HFFc6 (cell line): ENCODE results near the gene TEC. TPM values are rescaled to one million over a fixed set of nuclear protein-coding genes. Genes with fewer than 3 reads are reported as not detected.
"Not testable (repeated sequence)": the region's sequence is repeated elsewhere in the genome, so short reads cannot be mapped to it uniquely, and the experiment has no call there.

Experiments
- DNase-seq: peaks from one replicate; pipeline ENCODE4 v3.0.0-alpha.2; 2018
- H3K27ac Mint-ChIP-seq: 2 replicates; pipeline ENCODE4 v1.8.0; 2020; ENCODE audit warnings: mild to moderate bottlenecking, mixed read lengths
- H3K27me3 Mint-ChIP-seq: 2 replicates; pipeline ENCODE4 v1.8.0; 2021; ENCODE audit warnings: mild to moderate bottlenecking, moderate library complexity, mixed read lengths; ENCODE audit not compliant: insufficient read depth
- H3K36me3 Mint-ChIP-seq: 2 replicates; pipeline ENCODE4 v1.8.0; 2021; ENCODE audit warnings: low read depth, mixed read lengths
- H3K4me1 Mint-ChIP-seq: 2 replicates; pipeline ENCODE4 v1.8.0; 2020; ENCODE audit warnings: low read depth, mixed read lengths
- H3K4me3 Mint-ChIP-seq: 2 replicates; pipeline ENCODE4 v1.8.0; 2020; ENCODE audit warnings: mild to moderate bottlenecking, moderate library complexity, mixed read lengths
- H3K9me3 Mint-ChIP-seq: 2 replicates; pipeline ENCODE4 v1.8.0; 2020; ENCODE audit warnings: mild to moderate bottlenecking, mixed read lengths
- CTCF ChIP-seq: fragments of 200-600 bp; sonication (generic); IDR thresholded peaks from 2 replicates; pipeline ENCODE4 v1.5.0; 2021; ENCODE audit warnings: antibody characterized with exemption, mild to moderate bottlenecking
- total RNA-seq, 6 experiments: library from RNA; stranded (reverse); fragmentation: NEBNext Ultra II Directional; extraction: Animal tissue kit (Norgen Biotek cat#: 25700); gene quantifications; 2 replicates in 1 of 6; 3 replicates in 5 of 6; pipeline ENCODE4 v1.2.3, GENCODE V29; 2021

The TEC gene
- total RNA-seq, 6 experiments from 2014 or later = 0.23 TPM; not detected in 5

DNA sequence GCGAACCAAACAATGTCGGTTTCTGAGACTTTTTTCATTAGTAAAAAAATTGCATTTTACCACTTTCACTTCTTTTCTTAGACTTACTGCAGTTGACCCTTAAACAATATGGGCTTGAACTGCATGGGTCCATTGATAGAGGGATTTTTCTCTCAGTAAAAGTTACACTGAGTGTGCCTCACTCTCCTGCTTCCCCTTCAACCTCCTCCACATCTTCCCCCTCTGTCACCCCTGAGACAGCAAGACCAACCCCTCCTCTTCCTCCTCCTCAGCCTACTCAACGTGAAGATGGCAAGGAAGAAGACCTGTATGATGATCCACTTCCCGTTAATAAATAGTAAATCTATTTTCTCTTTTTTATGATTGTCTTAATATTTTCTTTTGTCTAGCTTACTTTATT, 43.4 kb downstream of the TEC start:
- no peaks in the 10 kb centered on the region for H3K36me3 Mint-ChIP-seq
- H3K27me3 Mint-ChIP-seq = peaks cover 2% of the 10 kb centered on the region
- H3K27ac Mint-ChIP-seq = no peak overlapping the region
- no peak overlapping the region for H3K4me3 Mint-ChIP-seq
- no peak for TF ChIP-seq CTCF
- DNase-seq = no peak
- no peaks in the 10 kb centered on the region for H3K9me3 Mint-ChIP-seq
- peaks cover 5% of the 10 kb centered on the region; the same call in 1 of the 2 replicates for H3K4me1 Mint-ChIP-seq

DNA sequence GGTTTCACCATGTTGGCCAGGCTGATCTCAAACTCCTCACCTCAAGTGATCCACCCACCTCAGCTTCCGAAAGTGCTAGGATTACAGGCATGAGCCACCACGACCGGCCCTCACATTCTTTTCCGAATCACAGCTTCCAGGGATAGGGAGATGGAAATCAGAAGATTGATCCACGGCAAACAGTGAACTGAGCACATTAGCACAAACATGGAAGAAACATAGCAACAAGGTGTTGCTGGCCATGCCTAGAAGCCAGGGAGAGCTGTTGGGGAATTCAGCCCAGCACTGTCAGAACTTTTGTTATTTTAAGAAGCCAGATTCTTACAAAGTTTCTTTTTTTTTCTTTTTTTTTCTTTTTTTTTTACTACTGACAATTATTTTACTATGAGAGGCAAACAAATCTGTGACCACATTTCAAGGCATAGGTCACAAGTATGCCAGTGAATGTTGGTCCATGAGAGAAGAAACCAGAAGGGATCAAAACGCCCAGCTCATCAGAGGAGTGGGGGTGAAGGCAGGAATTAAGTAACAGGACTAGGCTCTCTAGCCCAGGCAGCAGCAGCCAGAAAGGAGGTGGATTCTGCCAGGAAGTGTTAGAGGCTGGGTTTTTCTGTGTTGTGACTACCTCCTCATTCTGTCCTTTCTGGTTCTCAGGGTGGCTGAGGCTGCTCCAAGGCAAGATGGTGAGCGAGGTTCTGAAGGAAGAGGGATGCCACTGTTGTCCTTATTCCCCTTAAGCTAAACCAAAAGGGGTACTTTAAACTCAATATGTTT, 44.1 kb downstream of the TEC start:
- H3K27ac Mint-ChIP-seq = no peak overlapping the region
- no peak for TF ChIP-seq CTCF
- H3K36me3 Mint-ChIP-seq = no peaks in the 10 kb centered on the region
- no peak for DNase-seq
- H3K27me3 Mint-ChIP-seq = peaks cover 3% of the 10 kb centered on the region
- no peaks in the 10 kb centered on the region for H3K9me3 Mint-ChIP-seq
- H3K4me1 Mint-ChIP-seq = peaks cover 5% of the 10 kb centered on the region; the same call in 1 of the 2 replicates
- H3K4me3 Mint-ChIP-seq = no peak overlapping the region

GRCh38 chr4:48224606-48225005, 45.0 kb downstream of the TEC start:
- no peaks in the 10 kb centered on the region for H3K9me3 Mint-ChIP-seq
- H3K4me1 Mint-ChIP-seq = peaks cover 5% of the 10 kb centered on the region; the same call in 1 of the 2 replicates
- peaks cover 4% of the 10 kb centered on the region for H3K27me3 Mint-ChIP-seq
- H3K4me3 Mint-ChIP-seq = no peak overlapping the region
- DNase-seq = no peak
- H3K27ac Mint-ChIP-seq = no peak overlapping the region
- H3K36me3 Mint-ChIP-seq = no peaks in the 10 kb centered on the region
- no peak for TF ChIP-seq CTCF

GRCh38 chr4:48223633-48224295, 45.9 kb downstream of the TEC start:
- Mint-ChIP-seq H3K4me1 (peaks cover 5% of the 10 kb centered on the region; the same call in 1 of the 2 replicates), H3K27me3 (peaks cover 6% of the 10 kb centered on the region)
- no peak for TF ChIP-seq CTCF

GRCh38 chr4:48222491-48222890, 47.1 kb downstream of the TEC start:
- peaks cover 6% of the 10 kb centered on the region for H3K27me3 Mint-ChIP-seq

More at GRCh38 chr4:48223633-48224295, 45.9 kb downstream of the TEC start:
- no peak for DNase-seq
- Mint-ChIP-seq H3K27ac (no peak overlapping the region), H3K4me3 (no peak overlapping the region), H3K9me3 (no peaks in the 10 kb centered on the region), H3K36me3 (no peaks in the 10 kb centered on the region)

DNA sequence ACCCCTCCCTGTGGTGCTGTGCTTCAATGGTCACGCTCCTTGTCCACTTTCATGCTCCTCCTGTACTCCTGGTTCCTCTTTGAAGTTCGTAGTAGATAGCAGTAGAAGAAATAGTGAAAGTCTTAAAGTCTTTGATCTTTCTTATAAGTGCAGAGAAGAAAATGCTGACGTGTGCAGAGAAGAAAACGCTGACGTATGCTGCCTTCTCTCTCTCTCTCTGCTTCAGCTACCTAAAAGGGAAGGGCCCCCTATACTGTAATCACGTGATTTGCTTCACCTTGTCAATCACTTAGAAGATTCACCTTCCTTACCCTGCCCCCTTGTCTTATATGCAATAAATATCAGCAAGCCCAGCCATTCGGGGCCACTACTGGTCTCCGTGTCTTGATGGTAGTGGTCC, 50.2 kb downstream of the TEC start:
- not testable (repeated sequence) for H3K27ac Mint-ChIP-seq, H3K4me1 Mint-ChIP-seq, DNase-seq, H3K4me3 Mint-ChIP-seq, H3K9me3 Mint-ChIP-seq, H3K27me3 Mint-ChIP-seq, H3K36me3 Mint-ChIP-seq

More at GRCh38 chr4:48222491-48222890, 47.1 kb downstream of the TEC start:
- no peak overlapping the region for H3K27ac Mint-ChIP-seq
- no peak for TF ChIP-seq CTCF
- H3K36me3 Mint-ChIP-seq = no peaks in the 10 kb centered on the region
- H3K4me1 Mint-ChIP-seq = peaks cover 5% of the 10 kb centered on the region; the same call in 1 of the 2 replicates
- no peaks in the 10 kb centered on the region for H3K9me3 Mint-ChIP-seq
- DNase-seq = no peak
- H3K4me3 Mint-ChIP-seq = no peak overlapping the region
